ENCODE measurements around the gene LAPTM5. TPM values are rescaled to one million over a fixed set of nuclear protein-coding genes. Genes with fewer than 3 reads are reported as not detected.
A peak's percentile ranks its signal among the peaks of the same experiment; 100 is the strongest.

Gene LAPTM5
- total and polyA plus RNA-seq, 2 of the 8 experiments (the other 6 are each of a cell fraction or from before 2014, with no cell fraction given) = 0.37 to 1.4 TPM

DNA sequence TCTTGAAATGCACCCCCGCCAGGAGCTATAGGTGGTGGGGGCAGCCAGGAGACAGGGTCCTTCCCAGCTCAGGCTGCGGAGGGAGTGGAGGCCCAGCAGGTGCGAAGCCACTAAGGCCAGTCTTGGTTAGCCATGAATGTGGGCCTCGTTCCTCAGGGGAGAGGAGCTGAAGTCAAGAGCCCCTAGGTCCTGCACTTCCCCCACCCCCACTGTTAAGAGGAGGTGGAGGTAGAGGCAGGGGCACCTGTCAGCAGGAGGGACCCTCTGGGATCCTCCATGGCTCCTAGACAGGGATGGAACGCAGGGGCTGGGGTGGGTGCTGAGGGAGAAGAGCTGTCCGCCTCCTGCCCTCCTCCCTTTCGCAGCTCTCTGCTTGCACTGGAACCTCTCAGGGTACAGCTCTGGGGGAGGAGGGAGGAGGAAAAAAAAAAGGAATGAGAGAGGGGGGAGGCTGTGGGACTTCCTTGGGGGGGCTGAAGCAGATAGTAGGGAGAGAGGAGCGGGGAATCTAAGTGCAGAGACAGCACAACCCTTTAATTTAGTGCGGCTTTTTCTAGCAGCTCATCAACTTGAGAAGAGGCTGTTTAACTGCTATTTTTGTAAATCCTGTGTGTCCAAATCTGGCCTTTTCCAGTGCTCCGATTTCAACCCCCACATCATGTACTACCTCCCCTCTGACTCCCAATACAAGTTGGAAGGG lies 71.2 kb downstream of the LAPTM5 start:
- peak overlapping the region; percentile 85; the same call in 1 of the 2 replicates for H2BK5ac ChIP-seq (ENCODE audit: low read depth, low read length)
- no peak overlapping the region for H3K23ac ChIP-seq (ENCODE audit: insufficient read length)
- peak overlapping the region; percentile 23 for H3K4ac ChIP-seq (replicated peaks; ENCODE audit: insufficient read length, low read depth, low read length)
- H2BK120ac ChIP-seq (replicated peaks; ENCODE audit: low read depth, low read length) = no peak overlapping the region
- H3K4me3 ChIP-seq (ENCODE audit: extremely low read depth in 1 of 4, insufficient read depth in 2 of 4, low read depth in 3 of 4, low read length in 4 of 4) = peak overlapping the region in 1 of 4 experiments; percentile 58; a peak in 2 of 8 replicates
- TF ChIP-seq POU5F1 (IDR thresholded peaks at IDR 0.05; ENCODE audit: low read depth, low read length) (no peak), FOSL1 (IDR thresholded peaks at IDR 0.05; ENCODE audit: insufficient read depth, low read depth, low read length) (no peak)
- TF ChIP-seq, protein P1, sequence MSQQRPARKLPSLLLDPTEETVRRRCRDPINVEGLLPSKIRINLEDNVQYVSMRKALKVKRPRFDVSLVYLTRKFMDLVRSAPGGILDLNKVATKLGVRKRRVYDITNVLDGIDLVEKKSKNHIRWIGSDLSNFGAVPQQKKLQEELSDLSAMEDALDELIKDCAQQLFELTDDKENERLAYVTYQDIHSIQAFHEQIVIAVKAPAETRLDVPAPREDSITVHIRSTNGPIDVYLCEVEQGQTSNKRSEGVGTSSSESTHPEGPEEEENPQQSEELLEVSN (IDR thresholded peaks at IDR 0.05) = peak; percentile 34; the same call in 1 of the 2 replicates
- H2BK15ac ChIP-seq (ENCODE audit: low read length) = peak overlapping the region; percentile 97; the same call in 1 of the 2 replicates
- H2BK20ac ChIP-seq (ENCODE audit: low read length) = peak overlapping the region; percentile 86; the same call in 1 of the 2 replicates
- H2AK5ac ChIP-seq (ENCODE audit: low read depth, low read length) = no peak overlapping the region
- H3K79me2 ChIP-seq (ENCODE audit: control insufficient read depth in 1 of 2, insufficient read depth in 2 of 2, low read length in 2 of 2) = no peaks in the 10 kb centered on the region
- H3K27ac ChIP-seq (ENCODE audit: low read depth, low read length) = no peak overlapping the region
- peak overlapping the region; percentile 15 for H4K91ac ChIP-seq (replicated peaks; ENCODE audit: insufficient read length, low read length)
- peak overlapping the region; percentile 90; the same call in 1 of the 2 replicates for H2BK12ac ChIP-seq (ENCODE audit: low read depth, low read length)
- 0 out of 2 replicates have a peak overlapping the region, but pooled peaks have one; percentile 2 for H2AFZ ChIP-seq (ENCODE audit: low read length)
- FAIRE-seq (no peak), DNase-seq (ENCODE audit: low read depth in 1 of 2, low spot score in 2 of 2) (no peak)
- no peaks in the 10 kb centered on the region for H4K20me1 ChIP-seq (replicated peaks in 1 of 2; ENCODE audit: control insufficient read depth in 1 of 2, insufficient read depth in 2 of 2, low read length in 2 of 2)
- no peaks in the 10 kb centered on the region for H3K9me3 ChIP-seq (ENCODE audit: insufficient read depth in 2 of 2, low read depth in 1 of 2, low read length in 1 of 2)
- peaks cover 4% of the 10 kb centered on the region; the same call in 1 of the 2 replicates for H3K23me2 ChIP-seq (ENCODE audit: low read depth, low read length)
- no peaks in the 10 kb centered on the region for H3K79me1 ChIP-seq (ENCODE audit: low read depth, low read length)
- H3K14ac ChIP-seq (ENCODE audit: insufficient read length) = no peak overlapping the region
- H3K4me2 ChIP-seq (ENCODE audit: insufficient read depth in 1 of 2, low read depth in 2 of 2, low read length in 2 of 2) = peak overlapping the region; percentile 60 to 89
- no peaks in the 10 kb centered on the region for H3K36me3 ChIP-seq (ENCODE audit: control insufficient read depth in 2 of 4, insufficient read depth in 4 of 4, low read length in 3 of 4)
- peaks cover 0 to 20% (median 11%) of the 10 kb centered on the region in 4 experiments; a peak in 6 of 7 replicates for H3K4me1 ChIP-seq (replicated peaks in 1 of 4; ENCODE audit: control insufficient read depth in 3 of 4, insufficient read depth in 4 of 4, low read length in 3 of 4)
- POLR2A ChIA-PET (ENCODE audit: partially characterized antibody) = no interaction called here
- CTCF ChIA-PET (ENCODE audit: partially characterized antibody) = interaction anchor here (0.6 to 2.9 kb wide), 14 partner anchors 10 to 1041 kb away, joined by 3 to 8 read pairs (median 3); no protein-coding TSS in a partner anchor
- 68% methylated on average over 7 of the region's 10 CpGs; no CpG with 5 or more reads in 1 of the 2 experiments for WGBS, 2 experiments (ENCODE audit: extremely low coverage in 1 of 2, insufficient coverage in 1 of 2, insufficient read length in 1 of 2, insufficient replicate concordance in 2 of 2, low coverage in 1 of 2, low lambda C conversion rate in 2 of 2, missing lambda C conversion rate in 1 of 2)
- H4K5ac ChIP-seq (ENCODE audit: insufficient read length, low read depth, low read length) = no peak overlapping the region
- peak overlapping the region; percentile 96 for H3K18ac ChIP-seq (ENCODE audit: extremely low read depth, low read length)
- peak overlapping the region; percentile 21 for H4K8ac ChIP-seq (ENCODE audit: extremely low read depth, insufficient read depth, low read length)
- peaks cover 0 to 4% (median 3%) of the 10 kb centered on the region in 4 experiments; a peak in 3 of 7 replicates for H3K27me3 ChIP-seq (replicated peaks in 1 of 4; ENCODE audit: control insufficient read depth in 3 of 4, extremely low read depth in 1 of 4, insufficient read depth in 3 of 4, low read length in 3 of 4)
- no peak overlapping the region for H3K56ac ChIP-seq (replicated peaks; ENCODE audit: insufficient read length, low read depth, low read length)
- H3K9ac ChIP-seq (replicated peaks in 1 of 4; ENCODE audit: extremely low read depth in 1 of 4, low read depth in 3 of 4, low read length in 3 of 4) = no peak overlapping the region
